Kasumi-1 (cell line): Measurements from ENCODE around the gene MALT1.
"Not testable (repeated sequence)": the region's sequence is repeated elsewhere in the genome, so short reads cannot be mapped to it uniquely, and the experiment has no call there.

ENCODE experiments used
- DNase-seq, 2 experiments: peaks; one replicate each; lab custom pipeline; 2025; lab: John Stamatoyannopoulos, UW

The MALT1 gene

DNA sequence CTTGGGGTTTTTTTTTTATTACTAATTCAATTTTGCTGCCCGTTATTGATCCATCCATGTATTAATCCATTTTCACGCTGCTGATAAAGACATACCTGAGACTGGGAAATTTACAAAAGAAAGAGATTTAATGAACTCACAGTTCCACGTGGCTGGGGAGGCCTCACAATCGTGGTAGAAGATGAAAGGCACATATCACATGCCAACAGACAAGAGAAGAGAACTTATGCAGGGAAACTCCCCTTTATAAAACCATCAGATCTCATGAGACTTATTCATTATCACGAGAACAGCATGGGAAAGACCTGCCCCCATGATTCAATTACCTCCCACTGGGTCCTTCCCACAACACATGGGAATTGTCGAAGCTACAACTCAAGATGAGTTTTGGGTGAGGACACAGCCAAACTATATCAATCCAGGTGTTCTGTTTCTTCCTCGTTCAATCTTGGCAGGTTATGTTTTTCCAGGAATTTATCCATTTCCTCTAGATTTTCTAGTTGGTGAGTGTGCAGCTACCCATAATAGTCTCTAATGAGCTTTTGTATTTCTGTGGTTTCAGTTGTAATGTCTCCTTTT is 18.0 kb upstream of the MALT1 start:
- not testable (repeated sequence) for DNase-seq

DNA sequence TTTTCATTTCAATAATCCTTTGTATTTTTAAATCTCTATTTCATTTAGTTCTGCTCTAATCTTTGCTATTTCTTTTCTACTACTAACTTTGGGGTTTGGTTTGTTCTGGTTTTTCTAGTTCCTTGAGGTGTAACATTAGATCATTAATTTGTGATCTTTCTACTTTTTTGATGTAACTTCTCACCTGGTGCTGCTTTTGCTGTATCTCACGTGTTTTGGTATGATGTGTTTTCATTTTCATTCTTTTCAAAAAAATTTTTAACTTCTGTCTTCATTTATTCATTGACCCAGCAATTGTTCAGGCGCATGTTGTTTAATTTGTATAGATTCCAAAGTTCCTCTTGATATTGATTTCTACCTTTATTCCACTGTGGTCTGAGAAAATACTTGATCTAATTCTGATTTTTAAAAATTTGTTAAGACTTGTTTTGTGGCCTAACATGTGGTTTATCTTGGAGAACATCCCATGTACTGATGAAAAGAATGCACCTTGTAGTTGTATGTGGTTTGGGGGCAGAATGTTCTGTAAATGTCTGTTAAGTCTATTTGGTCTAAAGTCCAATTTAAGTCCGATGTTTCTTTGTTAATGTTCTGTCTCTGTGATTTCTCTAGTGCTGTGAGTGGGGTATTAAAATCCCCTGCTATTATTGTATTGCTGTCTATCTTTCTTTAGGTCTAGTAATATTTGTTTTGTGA is 17.3 kb upstream of the MALT1 start:
- DNase-seq = no peak

DNA sequence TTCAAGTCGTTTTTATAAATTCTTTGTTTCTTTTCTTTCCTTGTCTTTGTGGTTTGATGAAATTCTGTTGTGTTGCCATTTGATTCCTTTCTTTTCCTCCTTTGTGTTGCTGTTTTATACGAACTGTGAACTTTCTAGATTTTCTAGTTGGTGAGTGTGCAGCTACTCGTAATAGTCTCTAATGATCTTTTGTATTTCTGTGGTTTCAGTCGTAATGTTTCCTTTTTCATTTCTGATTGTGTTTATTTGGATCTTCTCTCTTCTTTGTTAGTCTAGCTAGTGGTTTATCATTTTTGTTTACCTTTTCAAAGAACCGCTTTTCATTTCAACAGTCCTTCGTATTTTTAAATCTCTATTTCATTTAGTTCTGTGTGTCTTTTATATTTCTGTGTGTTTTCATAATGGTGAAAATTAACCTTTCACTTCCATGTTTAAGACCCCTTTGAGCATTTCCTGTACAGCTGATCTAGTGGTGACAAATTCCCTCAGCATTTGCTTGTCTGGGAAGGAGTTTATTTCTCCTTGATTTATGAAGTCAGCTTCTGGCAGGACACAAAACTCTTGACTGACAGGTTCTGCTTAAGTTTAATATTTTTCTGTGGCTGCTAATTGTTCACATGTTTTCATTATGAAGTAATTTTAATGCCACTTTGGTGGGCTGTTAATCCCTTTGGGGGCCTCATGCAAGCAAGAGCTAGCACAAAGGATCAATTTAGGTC is 16.2 kb upstream of the MALT1 start:
- DNase-seq = no peak

DNA sequence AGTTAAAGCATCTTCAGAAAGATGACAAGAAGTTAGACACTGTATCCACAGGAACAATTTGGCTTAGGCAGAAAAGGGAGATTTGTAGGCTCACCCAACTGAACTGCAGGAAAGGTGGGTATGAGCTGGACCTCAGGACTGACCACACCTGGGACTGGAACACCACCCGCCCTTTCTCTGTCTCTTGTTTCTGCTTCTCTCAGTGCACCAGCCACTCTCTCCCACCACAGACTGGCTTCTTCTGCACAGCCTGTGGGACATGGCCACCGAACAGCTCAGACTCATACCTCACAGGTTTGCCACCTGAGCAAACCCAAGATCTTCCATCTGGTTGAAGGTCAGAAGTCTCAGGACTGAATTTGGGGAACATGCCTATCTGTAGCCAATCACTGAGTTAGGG is 14.2 kb upstream of the MALT1 start:
- no peak for DNase-seq

DNA sequence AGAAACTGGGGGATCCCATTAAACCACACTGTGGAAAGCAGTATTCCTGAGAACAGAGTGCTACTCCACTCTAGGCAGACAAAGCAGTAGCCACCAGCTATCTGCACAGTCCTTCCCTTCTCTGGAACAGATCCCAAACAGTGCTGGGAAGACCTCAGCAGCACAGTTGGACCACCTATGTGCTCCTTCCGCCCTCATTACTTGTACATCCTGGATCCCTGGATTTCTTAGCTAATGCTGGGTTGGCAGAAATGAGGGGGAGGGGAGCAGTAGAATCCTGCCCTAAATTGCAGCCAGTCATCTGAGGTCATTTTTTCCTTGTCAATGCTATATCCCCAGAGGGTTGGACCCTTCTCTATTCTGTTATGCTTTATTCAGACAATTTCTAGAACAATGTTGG is 13.8 kb upstream of the MALT1 start:
- DNase-seq = no peak

DNA sequence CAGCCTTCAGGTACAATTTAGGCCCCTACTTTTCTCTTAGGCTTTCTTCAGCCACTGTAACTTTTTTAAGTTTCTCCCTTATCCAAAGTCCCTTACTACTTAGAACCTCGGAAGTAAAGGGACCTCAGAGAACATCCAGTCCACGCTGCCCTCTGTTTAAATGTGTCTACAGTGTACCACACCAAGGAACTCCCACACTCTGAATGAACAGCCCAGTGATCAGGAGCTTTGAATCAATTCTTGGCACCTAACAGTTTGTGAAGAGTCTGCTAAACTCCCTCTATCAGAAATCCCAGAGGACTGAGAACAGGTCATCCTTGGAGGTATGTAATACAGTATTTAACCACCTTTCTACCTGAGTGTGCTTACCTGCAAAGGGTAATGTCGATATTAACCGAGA is 11.6 kb upstream of the MALT1 start:
- no peak for DNase-seq

DNA sequence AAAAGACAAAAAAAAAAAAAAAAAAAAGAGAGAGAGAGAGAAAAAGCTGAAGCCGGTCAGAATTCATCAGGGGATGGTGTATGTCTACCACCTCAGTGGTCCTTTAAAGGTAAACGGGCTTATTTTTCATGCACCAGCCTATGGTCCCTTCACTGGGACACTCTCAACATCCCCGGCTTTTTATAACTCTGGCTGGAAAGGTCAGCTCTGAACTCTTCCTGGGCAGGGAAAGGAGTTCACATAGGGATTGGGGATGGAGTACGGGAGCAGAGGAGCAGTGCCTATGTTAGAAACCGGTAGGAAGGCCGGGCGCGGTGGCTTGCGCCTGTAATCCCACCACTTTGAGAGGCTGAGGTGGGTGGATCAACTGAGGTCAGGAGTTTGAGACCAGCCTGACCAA is 10.3 kb upstream of the MALT1 start:
- no peak for DNase-seq

DNA sequence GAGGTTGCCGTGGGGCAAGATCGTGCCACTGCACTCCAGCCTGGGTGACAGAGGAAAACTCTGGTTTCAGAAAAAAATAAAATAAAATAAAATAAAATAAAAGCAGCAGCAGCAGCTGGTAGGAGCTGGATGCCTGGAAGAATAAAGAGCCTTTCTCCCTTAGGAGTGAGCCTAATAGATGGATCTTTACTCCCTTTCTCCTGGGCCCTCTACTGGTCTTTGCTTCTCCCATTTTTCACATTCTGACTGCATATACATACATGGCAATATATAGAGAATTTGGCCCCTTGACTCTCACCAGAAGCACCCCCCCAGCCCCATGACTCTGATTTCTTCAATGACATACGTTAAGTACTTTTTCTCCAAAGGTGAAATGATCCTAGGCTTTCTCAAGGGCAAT is 9.8 kb upstream of the MALT1 start:
- peak; percentile 15 to 18 for DNase-seq

DNA sequence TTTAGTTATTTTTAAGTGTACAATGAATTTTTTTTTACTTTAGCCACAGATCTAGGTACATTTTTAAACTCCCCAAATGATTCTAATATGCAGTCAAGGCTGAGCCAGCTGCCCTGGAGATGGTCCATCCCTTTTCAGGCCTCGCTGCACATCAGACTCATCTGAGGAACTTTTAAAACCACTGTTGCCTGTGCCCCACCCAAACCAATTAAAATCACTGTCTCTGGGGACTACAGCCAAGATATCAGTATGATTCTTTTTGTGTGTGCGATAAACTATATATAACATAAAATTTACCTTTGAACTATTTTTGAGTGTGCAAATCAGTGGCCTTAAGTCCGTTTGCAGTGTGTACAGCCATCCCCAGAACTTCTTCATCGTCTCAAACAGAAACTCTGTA is 9.1 kb upstream of the MALT1 start:
- no peak for DNase-seq

DNA sequence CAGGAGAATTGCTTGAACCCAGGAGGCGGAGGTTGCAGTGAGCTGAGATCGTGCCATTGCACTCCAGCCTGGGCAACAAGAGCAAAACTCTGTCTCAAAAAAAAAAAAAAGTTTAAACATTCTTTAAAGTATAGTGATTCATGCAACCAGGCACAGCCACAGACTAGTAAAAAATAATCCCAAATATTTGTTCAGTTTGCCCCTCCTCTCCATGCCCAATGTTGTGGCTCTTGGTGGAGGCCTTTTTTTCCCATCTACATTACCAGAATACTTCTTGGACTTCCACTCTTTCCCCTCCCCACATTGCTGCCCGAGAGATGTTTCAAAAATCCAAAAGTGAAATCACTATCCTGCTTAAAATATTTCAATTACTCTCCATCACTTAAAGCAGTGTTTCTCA is 5.1 kb upstream of the MALT1 start:
- DNase-seq = no peak

DNA sequence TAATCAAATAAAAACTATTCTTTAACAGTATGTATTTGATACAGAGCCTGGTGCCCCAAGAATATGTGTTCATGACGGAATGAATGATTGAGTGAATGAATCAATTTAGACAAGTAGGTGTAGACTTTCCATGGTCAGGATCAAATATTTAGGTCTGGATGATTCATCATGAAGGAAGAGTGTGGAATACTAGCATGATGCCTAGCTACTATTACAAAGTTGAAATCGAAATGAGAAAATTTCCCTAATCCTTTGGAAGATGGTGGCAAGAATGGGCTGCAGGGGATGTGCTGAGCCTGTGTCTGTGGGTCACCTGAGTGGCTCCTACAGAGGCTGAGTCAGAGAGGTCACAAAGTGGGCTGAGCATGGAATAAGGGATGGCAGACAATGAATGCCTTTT is 3.1 kb upstream of the MALT1 start:
- no peak for DNase-seq

DNA sequence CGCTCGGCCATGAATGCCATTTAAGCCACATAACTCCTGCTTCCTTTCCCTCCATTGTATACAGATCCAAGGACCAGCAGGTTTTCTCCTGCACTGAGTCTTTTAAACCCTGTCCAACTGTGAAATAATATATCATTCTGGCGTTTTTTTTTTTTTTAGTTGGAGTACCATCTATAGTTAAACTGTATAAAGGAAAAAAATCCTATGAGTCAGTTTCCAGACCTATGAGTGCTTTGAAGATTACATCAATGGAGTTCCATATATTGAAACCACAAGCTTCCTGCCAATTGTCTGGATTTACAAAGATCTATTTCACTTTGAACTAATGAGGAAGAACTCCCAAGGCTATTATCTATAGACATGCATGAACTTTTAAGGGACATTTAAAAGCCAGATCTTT is 2.4 kb upstream of the MALT1 start:
- peak; percentile 18 to 25 for DNase-seq

DNA sequence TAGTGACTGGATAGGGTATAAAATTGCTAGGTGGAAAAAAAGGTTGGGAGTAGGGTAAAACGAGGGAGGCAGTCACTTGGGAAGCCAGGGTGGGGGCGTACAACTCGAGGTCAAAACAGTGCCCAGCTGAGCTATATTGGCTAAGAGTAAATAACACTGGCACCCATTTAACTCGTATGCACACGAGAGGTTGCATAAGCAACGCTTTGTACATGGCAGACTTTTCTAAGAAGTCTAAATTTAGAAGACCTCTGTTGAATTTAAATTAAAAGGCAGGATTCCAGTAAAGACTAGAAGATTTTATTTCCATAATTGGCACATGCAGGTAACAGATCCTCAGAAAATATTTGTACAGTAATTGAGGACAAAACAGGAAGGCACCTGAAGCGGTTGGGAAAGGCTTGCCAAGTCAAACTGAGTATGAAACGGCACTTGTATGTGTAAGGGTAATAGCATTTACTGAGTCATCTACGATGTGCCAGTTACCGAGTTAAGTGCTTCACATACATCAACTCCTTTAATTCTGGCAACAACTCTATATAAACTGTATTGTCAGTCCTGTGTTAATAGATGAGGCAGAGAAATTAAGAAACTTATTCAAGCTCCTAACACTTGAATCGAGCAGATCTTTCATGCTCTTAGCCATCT is 1.4 kb upstream of the MALT1 start:
- DNase-seq = no peak

DNA sequence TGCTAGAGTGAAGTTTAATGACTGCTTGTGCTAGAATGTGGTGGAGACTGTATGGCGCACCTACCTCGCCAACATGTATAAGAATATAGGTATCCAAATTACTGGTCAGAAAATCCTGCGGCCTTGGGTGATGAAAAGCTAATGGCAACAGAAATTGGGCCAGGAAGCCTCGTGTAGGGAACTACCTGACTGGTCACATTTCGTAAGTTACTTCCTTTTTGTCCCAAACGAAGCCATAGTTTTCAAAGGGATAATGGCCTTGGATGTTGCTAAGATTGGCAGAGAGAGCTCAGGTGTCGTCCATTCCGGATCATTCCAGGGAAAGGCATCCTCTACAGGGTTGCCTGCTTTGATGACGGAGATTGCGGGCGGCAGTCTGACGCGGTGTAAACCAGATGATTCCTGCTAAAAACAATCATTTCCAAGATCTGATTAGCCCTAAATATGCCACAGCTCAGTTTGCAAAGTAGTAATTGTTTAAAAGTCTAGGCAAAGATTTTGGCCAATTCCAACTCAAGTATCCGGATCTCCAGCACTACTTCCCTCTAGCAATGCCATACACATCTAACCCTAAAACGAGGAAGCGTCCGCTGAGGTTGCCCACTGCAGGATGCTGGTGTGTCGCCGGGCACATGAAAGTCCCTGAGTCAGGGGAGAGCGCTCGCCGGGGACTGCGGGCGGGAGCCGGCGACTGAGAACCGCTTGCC is 708 bp upstream of the MALT1 start:
- DNase-seq = peak in 1 of 2 experiments; percentile 92

DNA sequence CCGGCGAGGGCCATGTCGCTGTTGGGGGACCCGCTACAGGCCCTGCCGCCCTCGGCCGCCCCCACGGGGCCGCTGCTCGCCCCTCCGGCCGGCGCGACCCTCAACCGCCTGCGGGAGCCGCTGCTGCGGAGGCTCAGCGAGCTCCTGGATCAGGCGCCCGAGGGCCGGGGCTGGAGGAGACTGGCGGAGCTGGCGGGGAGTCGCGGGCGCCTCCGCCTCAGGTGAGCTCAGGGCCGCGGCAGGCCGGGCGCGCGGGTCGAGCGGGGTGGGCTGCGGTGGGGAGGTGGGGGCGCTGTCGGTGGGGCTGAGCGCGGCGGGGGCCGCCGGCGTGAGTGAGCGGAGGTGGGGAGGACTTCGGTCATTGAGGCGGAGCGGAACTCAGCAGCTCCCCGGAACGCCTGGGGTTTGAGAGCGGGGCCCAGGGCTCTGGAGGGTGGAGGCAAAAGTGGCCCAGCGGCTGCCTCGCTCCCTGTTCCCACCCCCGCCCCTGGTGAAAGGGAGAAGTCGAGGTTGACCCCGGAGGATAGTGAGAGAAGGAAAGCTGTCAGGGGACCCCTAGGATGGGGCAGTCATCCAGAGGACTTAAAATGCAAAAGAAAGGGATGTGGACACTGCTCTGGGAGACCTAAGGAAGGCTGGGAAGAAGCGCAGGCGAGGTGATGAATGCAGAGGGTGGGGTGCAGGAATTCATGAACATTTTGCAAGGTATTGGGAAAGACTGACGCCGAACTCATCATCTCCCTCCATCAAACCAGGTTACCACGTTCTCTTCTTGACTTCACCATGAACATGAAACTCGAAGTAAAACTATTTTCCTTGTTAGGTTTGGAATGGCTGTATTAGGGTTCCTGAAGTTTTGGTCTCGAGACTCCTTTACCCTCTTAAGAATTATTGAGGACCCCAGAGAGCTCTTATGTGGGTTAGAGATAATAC is 633 bp downstream of the MALT1 start:
- DNase-seq = peak; percentile 41 to 43

DNA sequence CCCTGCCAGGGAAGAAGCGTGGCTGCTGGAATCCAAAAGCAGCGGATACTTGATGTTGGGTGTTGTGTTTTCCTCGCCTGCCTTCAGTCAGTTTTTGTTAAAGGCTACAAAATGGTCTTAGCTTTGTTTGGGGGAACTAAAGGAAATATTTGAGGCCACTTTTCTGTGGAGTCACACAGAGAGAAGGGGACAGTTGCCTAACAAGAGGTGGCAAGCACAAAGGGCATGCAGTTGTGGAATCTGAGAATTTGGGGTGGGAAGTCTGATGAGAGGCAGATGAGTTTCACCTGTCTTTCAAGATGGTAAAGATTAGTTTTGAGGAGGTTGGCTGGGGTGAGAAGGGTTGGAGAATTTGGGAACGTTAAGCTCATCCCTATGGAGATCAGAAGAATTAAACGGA is 2.9 kb downstream of the MALT1 start:
- DNase-seq = no peak

DNA sequence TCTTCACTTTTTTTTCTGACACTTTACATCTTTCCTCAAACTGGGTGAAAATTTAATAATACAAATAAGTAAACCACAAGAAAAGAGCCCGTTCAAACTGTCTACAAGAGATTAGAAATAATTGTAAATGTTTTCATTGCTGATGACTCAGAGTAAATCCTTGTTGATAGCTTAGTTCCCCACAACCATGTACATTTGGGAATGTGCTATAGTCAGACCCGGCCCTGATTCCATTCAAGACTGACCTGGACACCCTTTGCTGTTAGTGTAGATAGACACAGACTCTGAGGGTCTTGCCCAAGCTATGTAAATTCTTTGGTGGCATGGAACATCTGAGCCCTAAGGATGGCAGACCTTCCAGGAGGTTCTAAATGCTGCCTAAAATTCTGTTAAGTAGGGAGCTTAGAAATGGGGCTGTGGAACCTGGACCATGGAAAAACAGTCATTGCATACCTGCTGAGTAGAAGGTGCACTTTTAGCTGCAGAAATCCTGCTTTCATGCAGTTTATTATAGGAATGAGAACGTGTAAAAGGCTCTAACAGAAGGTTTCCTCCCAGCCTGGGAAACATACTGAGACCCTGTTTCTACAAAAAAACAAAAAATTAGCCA is 3.7 kb downstream of the MALT1 start:
- no peak for DNase-seq

DNA sequence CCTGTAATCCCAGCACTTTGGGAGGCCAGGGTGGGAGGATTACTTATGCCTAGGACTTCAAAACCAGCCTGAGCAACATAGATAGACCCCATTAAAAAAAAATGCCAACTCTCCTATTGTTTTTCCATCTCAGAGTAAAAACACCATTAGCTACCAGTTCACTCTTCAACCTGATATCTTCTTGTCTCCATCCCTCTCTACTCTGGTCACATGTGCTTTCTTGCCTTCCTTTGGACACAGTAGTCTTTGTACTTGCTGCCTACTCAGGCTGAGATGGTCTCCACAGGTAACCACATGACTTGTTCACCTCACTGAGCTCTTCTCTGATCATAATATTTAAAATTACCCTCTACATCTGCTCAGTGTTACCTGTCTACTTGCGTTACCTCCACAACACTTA is 5.0 kb downstream of the MALT1 start:
- DNase-seq = no peak

DNA sequence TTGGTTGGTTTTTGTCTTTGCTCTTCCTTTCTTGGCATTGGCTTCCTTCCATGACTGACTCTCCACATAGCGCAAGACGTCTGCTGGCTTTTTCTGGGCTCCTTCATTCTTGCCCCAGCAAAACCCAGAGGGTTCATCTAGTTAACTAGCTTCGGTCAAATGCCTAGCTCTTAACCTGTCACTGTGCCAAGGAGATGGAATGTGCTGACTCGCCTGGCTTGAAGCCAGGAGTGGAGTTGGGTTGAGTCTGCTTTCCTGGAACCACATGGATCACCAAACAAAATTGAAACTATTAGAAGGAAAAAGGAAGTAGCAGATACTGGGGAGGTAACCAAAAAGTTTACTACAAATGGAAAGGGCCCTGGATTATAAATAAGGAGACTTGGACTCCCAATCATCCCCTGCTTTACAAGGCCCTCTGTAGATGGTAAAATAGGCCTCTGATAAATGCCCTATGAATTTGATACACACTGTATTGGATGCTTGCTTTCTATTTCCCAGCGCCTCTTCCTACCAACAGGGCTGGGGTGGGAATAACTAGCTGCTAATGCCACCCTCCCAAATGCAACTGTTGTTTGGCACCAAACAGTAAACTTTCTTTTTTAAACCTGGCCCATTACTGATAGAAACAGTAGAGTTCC is 11.3 kb downstream of the MALT1 start:
- DNase-seq = peak in 1 of 2 experiments; percentile 4

DNA sequence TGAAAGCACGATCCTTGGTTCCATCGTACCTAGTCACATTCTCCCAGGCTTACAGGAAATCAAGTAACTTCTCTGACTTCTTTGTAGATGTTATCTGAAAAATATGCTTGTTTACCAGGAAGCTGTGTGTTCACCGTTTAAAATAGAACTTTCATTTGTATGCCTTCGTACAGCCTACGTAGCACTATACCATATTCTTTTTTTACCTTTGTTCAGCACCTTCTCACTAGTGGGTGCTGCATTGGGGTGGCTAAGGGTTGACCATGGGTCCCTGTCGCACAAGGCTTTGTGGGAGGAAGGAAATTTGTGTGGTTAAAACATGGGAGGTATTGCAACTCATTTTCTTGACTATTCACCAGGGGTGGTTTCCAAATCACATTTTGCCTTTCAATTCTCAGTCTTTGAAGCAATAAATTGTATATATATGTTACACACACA is 16.6 kb downstream of the MALT1 start:
- no peak for DNase-seq
